HG03565 (cell line): Measurements from ENCODE around the gene ANKS1A.

ENCODE experiments used
- ATAC-seq: cut with Tn5 transposase; IDR thresholded peaks from one replicate; pipeline ENCODE4 v1.9.1; 2021; ENCODE audit warnings: mild to moderate bottlenecking, moderate library complexity; ENCODE audit not compliant: unreplicated experiment

The ANKS1A gene

DNA sequence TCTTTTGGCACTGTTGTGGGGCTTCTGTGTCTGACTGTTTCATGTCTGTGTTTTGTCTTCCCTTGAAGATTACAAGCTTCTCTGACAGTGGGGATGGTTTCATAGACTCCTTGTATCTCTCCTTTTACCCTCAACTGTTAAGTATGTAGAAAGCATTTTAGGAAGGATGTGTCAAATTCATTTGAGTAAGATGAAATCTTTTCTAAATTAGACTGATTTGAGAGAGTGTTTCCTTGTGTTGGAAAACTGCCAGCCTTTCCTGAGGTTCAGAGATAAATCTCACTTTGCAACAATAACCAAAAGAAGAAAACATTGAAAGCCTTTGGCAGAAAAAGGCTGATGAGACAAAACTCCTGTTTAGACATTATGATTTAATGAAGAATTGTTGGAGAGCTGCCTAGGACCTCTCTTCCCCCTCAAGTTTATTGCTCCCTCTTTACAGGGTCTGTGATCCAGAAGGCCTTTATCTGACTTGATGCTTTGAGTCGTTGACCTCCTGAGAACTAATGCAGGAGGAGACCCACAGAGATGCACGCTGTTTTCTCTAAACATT is 68.3 kb downstream of the ANKS1A start:
- ATAC-seq: no peak

GRCh38 chr6:34958734-34959133 is 69.7 kb downstream of the ANKS1A start:
- no peak for ATAC-seq

DNA sequence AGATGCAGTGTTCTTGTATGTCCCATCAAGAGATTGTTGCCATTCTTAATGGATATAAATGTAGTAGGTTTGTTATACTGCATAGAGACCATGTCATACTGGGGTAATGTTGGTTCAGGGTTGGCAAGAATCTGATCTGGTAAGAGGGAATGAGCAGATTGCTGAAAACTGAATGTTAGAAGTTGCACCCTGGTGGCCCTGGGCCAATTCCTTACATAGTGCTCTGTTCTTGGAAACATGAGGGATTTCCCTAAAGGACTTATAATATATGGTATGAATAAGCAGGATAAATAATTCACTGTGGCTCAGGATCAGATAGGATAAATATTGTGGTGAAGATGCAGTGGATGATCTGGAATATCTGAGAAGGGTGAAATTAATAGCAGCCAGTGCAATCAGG is 70.2 kb downstream of the ANKS1A start:
- ATAC-seq: no peak

DNA sequence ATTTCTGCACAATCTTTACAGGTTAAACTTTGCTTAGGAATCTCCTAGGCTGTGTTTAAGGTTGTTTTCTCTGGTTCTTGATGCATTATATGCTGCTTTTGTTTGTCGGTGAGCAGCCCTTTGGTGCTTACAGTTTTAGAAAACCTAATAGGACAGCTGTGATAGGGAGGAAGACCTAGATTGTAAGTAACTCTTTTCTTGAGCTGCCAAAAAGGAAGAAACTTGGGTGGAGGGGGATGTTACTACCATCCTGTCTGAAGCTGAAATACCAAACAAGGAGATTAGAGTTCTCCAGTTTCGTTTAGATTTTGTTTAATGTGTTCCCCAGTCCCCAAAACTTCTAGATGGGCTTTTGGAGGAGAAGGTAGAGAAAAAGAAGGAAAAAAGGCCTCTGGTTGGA is 72.0 kb downstream of the ANKS1A start:
- no peak for ATAC-seq

DNA sequence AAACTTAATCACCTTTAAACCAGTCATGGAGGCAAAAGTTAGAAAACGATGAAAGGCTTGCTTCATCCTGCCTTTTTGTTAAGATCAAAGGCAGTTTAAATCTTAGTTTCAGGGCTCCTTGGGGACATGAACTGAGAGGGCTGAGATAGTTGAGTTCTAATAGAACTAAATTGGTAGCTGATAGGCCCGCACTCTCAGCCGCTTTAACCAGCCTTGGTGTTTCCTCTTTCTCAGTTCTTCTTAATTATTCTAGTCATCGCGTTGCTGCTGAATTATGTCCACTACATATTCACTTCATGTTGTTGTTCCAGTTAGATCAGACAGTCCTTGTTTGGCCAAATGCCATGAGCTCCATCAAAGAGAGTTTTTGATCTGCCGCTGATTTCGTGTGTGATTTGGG is 72.5 kb downstream of the ANKS1A start:
- ATAC-seq: no peak

GRCh38 chr6:34964564-34964963 is 75.5 kb downstream of the ANKS1A start:
- no peak for ATAC-seq

DNA sequence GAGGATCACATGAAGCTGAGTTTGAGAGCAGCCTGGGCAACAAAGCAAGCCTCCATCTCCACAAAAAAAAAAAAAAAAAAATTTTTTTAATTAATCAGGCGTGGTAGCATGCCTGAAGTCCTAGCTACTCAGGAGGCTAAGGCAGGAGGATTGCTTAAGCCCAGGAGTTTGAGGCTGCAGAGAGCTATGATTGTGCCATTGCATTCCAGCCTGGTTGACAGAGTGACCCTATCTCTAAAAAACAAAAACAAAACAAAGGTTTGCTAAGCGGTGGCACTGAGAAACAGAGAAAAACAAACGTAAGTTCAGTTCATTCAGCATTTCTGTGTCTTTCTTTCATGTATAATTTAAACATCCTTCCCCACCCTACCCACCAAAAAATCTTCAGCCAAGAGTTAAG is 78.4 kb downstream of the ANKS1A start:
- ATAC-seq: no peak

DNA sequence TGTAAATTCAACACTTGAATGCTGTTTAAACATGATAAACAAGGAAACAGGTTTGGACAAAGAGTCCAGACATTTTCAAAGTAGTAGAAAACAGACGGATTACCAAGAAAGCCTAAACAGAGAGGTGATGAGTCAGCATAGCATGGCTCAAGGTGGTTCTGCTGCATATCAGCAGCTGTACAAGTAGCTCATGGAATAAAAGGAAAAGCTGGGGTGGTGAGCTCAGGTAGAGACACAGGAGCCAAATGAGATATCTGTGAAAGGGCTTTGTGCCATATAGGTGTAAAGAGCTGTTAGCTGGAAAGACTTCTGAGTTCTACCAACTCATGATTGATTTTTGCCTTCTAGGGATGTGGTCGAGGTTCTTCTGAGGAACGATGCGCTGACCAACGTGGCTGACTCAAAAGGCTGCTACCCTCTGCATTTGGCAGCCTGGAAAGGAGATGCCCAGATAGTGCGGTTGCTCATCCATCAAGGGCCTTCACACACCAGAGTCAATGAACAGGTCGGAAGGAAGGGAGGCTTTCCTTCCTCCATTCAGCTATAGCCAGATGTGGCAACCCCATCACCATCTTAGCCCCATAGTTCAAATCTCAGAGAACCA is 80.7 kb downstream of the ANKS1A start:
- no peak for ATAC-seq

DNA sequence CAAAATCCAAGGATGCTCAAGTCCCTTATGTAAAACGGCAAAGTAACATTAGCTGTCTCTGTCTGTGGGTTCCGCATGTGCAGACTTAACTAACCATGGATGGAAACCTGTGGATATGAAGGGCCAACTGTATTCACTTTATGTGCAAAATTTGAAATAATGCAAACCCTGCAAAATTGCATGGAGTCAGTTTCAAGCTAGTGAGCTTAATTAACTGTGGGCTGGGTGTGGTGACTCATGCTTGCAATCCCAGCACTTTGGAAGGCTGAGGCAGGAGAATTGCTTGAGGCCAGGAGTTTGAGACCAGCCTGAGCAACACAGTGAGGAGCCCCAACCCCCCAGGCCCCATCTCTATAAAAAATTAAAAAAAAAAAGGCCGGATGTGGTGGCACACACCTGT is 81.4 kb downstream of the ANKS1A start:
- no peak for ATAC-seq

DNA sequence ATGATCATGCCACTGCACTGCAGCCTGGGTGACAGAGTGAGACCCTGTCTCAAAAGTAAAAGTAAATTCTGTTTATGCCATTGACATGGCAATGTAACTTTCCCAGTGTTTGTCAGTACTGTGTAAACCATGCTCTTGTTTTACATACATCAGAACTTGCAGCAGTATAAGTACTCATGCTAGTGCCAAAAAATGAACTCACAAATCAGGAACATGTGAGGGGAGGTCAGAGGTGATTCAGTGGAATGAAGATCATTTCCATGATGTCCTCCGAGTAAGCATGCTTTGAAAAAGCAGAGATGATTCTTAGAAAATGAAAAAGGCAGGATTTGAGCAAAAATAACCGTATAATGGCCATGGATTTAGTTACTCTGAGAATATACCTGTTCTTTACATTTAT is 81.9 kb downstream of the ANKS1A start:
- no peak for ATAC-seq

- ATAC-seq: no peak
Observed at GRCh38 chr6:34973547-34974248, 84.6 kb downstream of the ANKS1A start.

DNA sequence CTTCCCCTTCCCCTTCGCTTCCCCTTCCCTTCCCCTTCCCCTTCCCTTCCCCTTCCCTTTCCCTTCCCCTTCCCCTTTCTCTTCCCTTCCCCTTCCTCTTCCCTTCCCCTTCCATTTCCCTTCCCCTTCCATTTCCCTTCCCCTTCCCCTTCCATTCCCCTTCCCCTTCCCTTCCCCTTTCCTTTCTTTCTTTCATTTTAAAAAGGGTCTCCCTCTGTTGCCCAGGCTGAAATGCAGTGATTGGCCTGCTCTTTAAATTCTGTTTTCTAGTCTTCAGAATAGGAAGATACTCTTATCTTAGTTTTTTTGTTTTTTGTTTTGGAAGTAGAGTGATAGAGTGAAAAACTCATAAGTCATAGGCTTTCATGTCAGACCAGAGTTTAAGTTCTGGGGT is 85.2 kb downstream of the ANKS1A start:
- no peak for ATAC-seq

GRCh38 chr6:34976239-34976638 is 87.2 kb downstream of the ANKS1A start:
- no peak for ATAC-seq

DNA sequence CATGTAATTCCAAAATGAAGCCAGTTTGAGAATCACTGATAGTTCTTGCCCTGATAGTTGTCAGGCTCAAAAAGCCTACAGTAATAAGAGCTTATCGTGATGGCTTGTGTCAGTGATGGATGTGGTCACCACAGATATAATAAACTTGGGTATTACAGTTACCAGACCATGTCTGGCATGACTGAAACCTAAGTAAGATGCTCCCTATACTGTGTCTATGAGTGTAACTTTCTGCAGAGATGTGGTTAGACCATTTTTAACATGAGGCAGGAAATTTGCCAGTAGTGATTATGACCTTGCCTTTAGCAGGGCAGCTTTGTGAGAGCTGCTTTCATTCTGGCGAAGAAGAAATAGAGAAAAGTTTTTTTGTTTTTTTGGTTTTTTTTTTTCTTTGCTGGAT is 90.2 kb downstream of the ANKS1A start:
- no peak for ATAC-seq

DNA sequence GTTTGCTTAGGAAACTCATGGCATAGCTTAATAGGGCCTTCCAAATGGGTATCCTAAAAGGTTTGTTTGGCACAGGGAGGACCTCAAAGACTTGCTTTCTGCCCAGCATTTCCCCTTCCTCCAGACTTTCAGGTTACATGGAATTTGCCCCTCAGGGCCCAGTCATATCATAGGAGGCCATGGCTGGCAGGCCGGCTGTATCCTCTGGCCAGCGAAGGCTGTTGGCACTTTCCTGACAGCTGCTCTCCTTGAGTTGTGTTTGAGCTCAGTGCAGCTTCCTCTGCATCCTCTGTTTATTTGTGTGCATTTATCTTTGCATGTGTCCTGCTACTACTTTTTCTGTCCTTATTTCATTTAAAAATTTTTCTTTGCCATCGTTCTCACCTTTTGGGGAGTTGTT is 90.9 kb downstream of the ANKS1A start:
- ATAC-seq: no peak

- no peak for ATAC-seq
Observed at GRCh38 chr6:34981366-34981765, 92.3 kb downstream of the ANKS1A start.

- ATAC-seq: no peak
Observed at GRCh38 chr6:34981951-34982350, 92.9 kb downstream of the ANKS1A start.

DNA sequence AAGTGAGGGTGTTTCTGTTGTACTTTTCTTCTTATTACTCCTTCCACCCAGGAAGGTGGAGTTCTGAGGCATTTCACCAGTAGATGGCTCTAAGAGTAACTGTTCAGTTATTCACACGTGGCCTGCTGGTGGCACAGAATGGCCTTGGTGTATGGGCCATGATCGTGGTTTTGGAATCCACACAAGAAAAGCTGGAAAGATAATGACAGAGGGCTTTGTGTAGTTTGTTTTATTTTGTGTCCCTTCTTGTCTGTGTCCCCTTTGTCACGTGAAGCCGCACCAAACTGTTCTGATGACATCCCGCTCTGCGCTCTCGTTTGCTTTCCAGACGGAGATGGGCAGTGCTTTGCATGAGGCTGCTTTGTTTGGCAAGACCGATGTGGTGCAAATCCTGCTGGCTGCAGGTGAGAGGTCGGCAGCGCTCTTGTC is 93.4 kb downstream of the ANKS1A start:
- no peak for ATAC-seq

DNA sequence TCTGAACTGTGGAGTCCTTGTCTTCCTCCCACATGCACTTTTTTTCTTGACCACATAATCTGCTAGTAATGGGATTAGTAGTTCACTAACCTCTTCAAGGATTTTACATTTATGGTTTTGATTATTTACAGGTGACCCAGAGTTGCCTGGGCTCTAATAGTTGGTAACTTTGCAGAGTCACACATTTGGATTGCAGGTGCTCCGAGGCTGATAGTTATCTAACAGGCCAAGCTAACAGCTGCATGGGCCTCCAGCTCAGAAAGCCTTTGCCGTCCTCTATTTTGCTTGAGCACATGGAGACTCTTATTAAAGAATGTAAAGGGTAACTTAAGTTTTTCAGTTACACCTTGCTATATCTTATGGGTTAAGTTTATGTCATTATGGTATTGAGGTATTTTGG is 95.4 kb downstream of the ANKS1A start:
- ATAC-seq: no peak

DNA sequence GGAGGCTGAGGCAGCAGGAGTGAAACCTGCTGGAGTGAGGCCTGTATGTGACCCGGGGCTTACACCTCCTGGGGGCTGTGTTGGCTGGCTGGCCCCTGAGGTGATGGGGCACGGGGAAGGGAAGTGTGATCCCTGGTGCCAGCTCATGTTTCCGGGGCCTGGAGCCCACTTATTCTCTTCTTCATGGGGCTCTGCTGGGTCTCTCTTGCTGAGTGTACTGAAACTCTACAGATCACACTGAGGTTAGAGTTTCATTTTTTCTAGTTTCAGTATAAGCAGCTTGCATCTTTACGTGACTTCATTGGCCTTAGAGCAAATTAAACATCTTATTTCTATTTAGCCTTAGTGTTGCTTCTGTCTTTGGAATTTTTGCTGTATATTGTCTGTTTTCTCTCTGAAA is 96.2 kb downstream of the ANKS1A start:
- no peak for ATAC-seq

DNA sequence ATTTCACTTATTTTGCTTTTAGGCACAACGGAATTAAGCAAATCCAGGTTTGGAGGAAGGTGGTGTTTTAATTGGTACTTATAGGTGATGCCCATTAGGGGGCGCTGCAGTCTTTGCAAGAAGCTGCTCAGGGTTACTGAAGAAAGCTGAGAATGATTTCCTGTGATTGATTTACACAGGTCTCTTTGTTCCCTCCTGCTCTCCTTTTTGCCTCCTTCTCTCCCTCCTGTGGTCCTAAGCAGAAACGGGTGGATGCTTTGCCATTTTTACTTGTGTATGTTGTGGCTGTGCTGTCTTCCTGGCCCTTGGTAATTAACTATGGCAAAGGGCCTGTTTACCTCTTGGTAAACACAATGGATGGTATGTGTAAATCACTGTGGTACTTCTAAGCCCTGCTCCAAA is 97.8 kb downstream of the ANKS1A start:
- no peak for ATAC-seq

DNA sequence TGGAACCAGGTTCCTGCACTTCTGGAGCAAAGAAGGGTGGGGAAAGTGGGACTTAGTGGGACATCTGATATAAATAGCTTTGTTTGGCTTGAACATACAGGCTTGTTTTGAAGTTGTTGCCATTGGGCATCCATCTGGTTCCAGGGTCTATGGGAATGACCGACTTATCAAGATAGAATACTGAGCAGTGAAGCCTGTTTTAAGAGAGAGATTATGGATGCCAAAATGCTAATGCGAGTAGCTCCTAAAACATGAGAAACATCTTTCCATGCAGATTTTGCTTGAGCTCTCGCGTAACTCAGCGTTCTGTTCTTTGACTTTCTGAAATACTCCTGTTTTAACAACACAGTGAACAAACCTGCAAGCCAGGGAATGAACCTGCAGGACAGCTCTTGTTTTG is 98.5 kb downstream of the ANKS1A start:
- no peak for ATAC-seq
